GM23338 (cell line): Measurements from ENCODE around the gene PCDHGA9. TPM values are rescaled to one million over a fixed set of nuclear protein-coding genes. Genes with fewer than 3 reads are reported as not detected.

ENCODE experiments used
- ATAC-seq: fragments of 200-7000 bp; cut with Tn5 transposase; 3 replicates; pipeline ENCODE4 v1.9.1; 2020
- DNase-seq: peaks from one replicate; pipeline ENCODE4 v3.0.0-alpha.2; 2015; ENCODE audit warnings: low spot score
- H2AFZ ChIP-seq: fragments of 200-600 bp; sonication (generic); 2 replicates; pipeline ENCODE4 v1.8.0; 2016; ENCODE audit warnings: antibody characterized with exemption, mild to moderate bottlenecking, moderate library complexity
- H3F3A ChIP-seq: fragments of 200-600 bp; sonication (generic); replicated peaks from 2 replicates; pipeline ENCODE4 v1.8.0; 2017; ENCODE audit warnings: antibody characterized with exemption, mixed run types, low read depth
- H3K27ac ChIP-seq: fragments of 200-600 bp; sonication (generic); 2 replicates; pipeline ENCODE4 v1.6.1; 2016; ENCODE audit warnings: low read depth
- H3K27me3 ChIP-seq: fragments of 200-600 bp; sonication (generic); 2 replicates; pipeline ENCODE4 v1.8.0; 2016; ENCODE audit warnings: mild to moderate bottlenecking, mixed run types, moderate library complexity; ENCODE audit not compliant: insufficient read depth
- H3K36me3 ChIP-seq: fragments of 200-600 bp; sonication (generic); 2 replicates; pipeline ENCODE4 v1.8.0; 2016; ENCODE audit warnings: mild to moderate bottlenecking; ENCODE audit not compliant: insufficient read depth
- H3K4me1 ChIP-seq: fragments of 200-600 bp; sonication (generic); 2 replicates; pipeline ENCODE4 v1.8.0; 2016; ENCODE audit warnings: mild to moderate bottlenecking, moderate library complexity; ENCODE audit not compliant: insufficient read depth
- H3K4me2 ChIP-seq: fragments of 200-600 bp; sonication (generic); 2 replicates; pipeline ENCODE4 v1.7.1; 2017; ENCODE audit warnings: mixed run types
- H3K4me3 ChIP-seq: fragments of 200-600 bp; sonication (generic); 2 replicates; pipeline ENCODE4 v1.6.1; 2016; ENCODE audit warnings: mixed run types
- H3K79me2 ChIP-seq: fragments of 200-600 bp; sonication (generic); replicated peaks from 2 replicates; pipeline ENCODE4 v1.8.0; 2017; ENCODE audit warnings: mild to moderate bottlenecking; ENCODE audit not compliant: insufficient read depth
- H3K9me2 ChIP-seq: fragments of 200-600 bp; sonication (generic); 2 replicates; pipeline ENCODE4 v1.8.0; 2017; ENCODE audit not compliant: insufficient read depth
- H4K20me1 ChIP-seq: fragments of 200-600 bp; sonication (generic); replicated peaks from 2 replicates; pipeline ENCODE4 v1.8.0; 2017; ENCODE audit warnings: mild to moderate bottlenecking; ENCODE audit not compliant: insufficient read depth
- H3K27ac Mint-ChIP-seq: 2 replicates; pipeline ENCODE4 v1.8.0; 2020; ENCODE audit warnings: inconsistent platforms, mild to moderate bottlenecking, moderate library complexity, mixed read lengths
- H3K27me3 Mint-ChIP-seq: 3 replicates; pipeline ENCODE4 v1.8.0; 2022; ENCODE audit warnings: low read depth, mild to moderate bottlenecking, moderate library complexity, mixed read lengths, inconsistent platforms; ENCODE audit not compliant: insufficient read depth, poor library complexity
- H3K36me3 Mint-ChIP-seq: 3 replicates; pipeline ENCODE4 v1.8.0; 2021; ENCODE audit warnings: low read depth, mild to moderate bottlenecking, inconsistent platforms, moderate library complexity, mixed read lengths
- H3K4me1 Mint-ChIP-seq: 3 replicates; pipeline ENCODE4 v1.8.0; 2020; ENCODE audit warnings: mild to moderate bottlenecking, inconsistent platforms, mixed read lengths
- H3K4me3 Mint-ChIP-seq: 3 replicates; pipeline ENCODE4 v1.8.0; 2021; ENCODE audit warnings: moderate library complexity, mild to moderate bottlenecking, inconsistent platforms, mixed read lengths
- H3K9me3 Mint-ChIP-seq: 3 replicates; pipeline ENCODE4 v1.8.0; 2020; ENCODE audit warnings: moderate library complexity, mild to moderate bottlenecking, inconsistent platforms, mixed read lengths
- CREB1 ChIP-seq: fragments of 250-450 bp; sonication (Bioruptor Pico); IDR thresholded peaks from 2 replicates; pipeline ENCODE4 v1.5.0; 2020; ENCODE audit warnings: low read depth, mild to moderate bottlenecking, moderate library complexity
- CTCF ChIP-seq, 2 experiments: fragments of 200-600 bp in 1 of 2; sonication (generic) in 1 of 2; conservative IDR thresholded peaks; 2 replicates each; pipeline versions ENCODE4 v1.5.1 to v1.6.1; 2016 to 2017; ENCODE audit warnings: antibody characterized with exemption in 2 of 2, low read depth in 2 of 2, mild to moderate bottlenecking in 2 of 2, moderate library complexity in 1 of 2
- ETS1 ChIP-seq: IDR thresholded peaks from 2 replicates; pipeline ENCODE4 v1.6.1; 2016; ENCODE audit warnings: antibody characterized with exemption
- EZH2 ChIP-seq: fragments of 200-600 bp; sonication (generic); IDR thresholded peaks from one replicate; pipeline ENCODE4 v1.8.0; 2017; ENCODE audit warnings: antibody characterized with exemption, mild to moderate bottlenecking, low read depth; ENCODE audit not compliant: unreplicated experiment
- EZH2phosphoT487 ChIP-seq: fragments of 200-600 bp; sonication (generic); IDR thresholded peaks from one replicate; pipeline ENCODE4 v1.8.1; 2018; ENCODE audit warnings: antibody characterized with exemption; ENCODE audit not compliant: unreplicated experiment
- JUNB ChIP-seq: IDR thresholded peaks from one replicate; pipeline ENCODE4 v1.6.1; 2016; ENCODE audit warnings: antibody characterized with exemption; ENCODE audit not compliant: unreplicated experiment
- NANOG ChIP-seq: IDR thresholded peaks from 2 replicates; pipeline ENCODE4 v1.6.1; 2016; ENCODE audit warnings: antibody characterized with exemption, borderline replicate concordance
- POLR2AphosphoS5 ChIP-seq: IDR thresholded peaks from 2 replicates; pipeline ENCODE4 v1.6.1; 2016; ENCODE audit warnings: antibody characterized with exemption, low read depth
- REST ChIP-seq: IDR thresholded peaks from one replicate; pipeline ENCODE4 v1.6.1; 2018; ENCODE audit warnings: antibody characterized with exemption; ENCODE audit not compliant: unreplicated experiment
- STAT1 ChIP-seq: IDR thresholded peaks from one replicate; pipeline ENCODE4 v1.6.1; 2016; ENCODE audit warnings: antibody characterized with exemption; ENCODE audit not compliant: unreplicated experiment
- ZNF114 ChIP-seq: fragments of 250-450 bp; sonication (Bioruptor Pico); IDR thresholded peaks from 2 replicates; pipeline ENCODE4 v1.5.0; 2020; ENCODE audit warnings: mild to moderate bottlenecking, moderate library complexity
- ZNF331 ChIP-seq: fragments of 250-450 bp; sonication (Bioruptor Pico); IDR thresholded peaks from 2 replicates; pipeline ENCODE4 v1.5.0; 2020; ENCODE audit warnings: low read depth, mild to moderate bottlenecking, moderate library complexity
- ZNF462 ChIP-seq: fragments of 250-450 bp; sonication (Bioruptor Pico); IDR thresholded peaks from 2 replicates; pipeline ENCODE4 v1.5.0; 2020; ENCODE audit warnings: mild to moderate bottlenecking, moderate library complexity
- polyA plus RNA-seq: library from polyadenylated mRNA; unstranded; fragments of >200 nt; fragmentation: Nextera tagmentation; extraction: Ambion mirVana; gene quantifications from 2 replicates; pipeline ENCODE4 v1.2.1, GENCODE V29; 2016
- total RNA-seq: library from RNA; depleted of rRNA; stranded (reverse); fragments of >200 nt; shearing (Covaris generic); gene quantifications from 2 replicates; pipeline ENCODE4 v1.2.3, GENCODE V29; 2014

PCDHGA9 gene
- total and polyA plus RNA-seq, 2 experiments from 2014 or later: 0.50 to 5.5 TPM

- Histone ChIP-seq H3K9me2 (no peaks in the 10 kb centered on the region), H3K27me3 (peaks cover 2% of the 10 kb centered on the region; the same call in 1 of the 2 replicates), H3K36me3 (no peaks in the 10 kb centered on the region), H3K4me3 (no peak overlapping the region), H3F3A (no peaks in the 10 kb centered on the region), H3K4me1 (0 out of 2 replicates have a peak, but pooled peaks cover 3% of the 10 kb centered on the region), H4K20me1 (no peaks in the 10 kb centered on the region), H3K27ac (no peak overlapping the region), H2AFZ (no peak overlapping the region), H3K4me2 (no peak overlapping the region), H3K79me2 (no peaks in the 10 kb centered on the region)
- H3K4me1 Mint-ChIP-seq: no peaks in the 10 kb centered on the region
- H3K4me3 Mint-ChIP-seq: peak overlapping the region; percentile 85
- no peak overlapping the region for H3K27ac Mint-ChIP-seq
- H3K36me3 Mint-ChIP-seq: peaks cover 46% of the 10 kb centered on the region
- peaks cover 58% of the 10 kb centered on the region for H3K9me3 Mint-ChIP-seq
- no peak for TF ChIP-seq ZNF331
- no peak for TF ChIP-seq REST
- no peak for TF ChIP-seq ETS1
- TF ChIP-seq STAT1: no peak
- TF ChIP-seq ZNF462 (CRISPR knock-in tag): no peak
- TF ChIP-seq ZNF114 (CRISPR knock-in tag): no peak
- TF ChIP-seq NANOG: no peak
- no peak for TF ChIP-seq EZH2
- TF ChIP-seq CREB1 (CRISPR knock-in tag): no peak
- no peak for TF ChIP-seq POLR2AphosphoS5
- TF ChIP-seq EZH2phosphoT487: no peak
- no peak for TF ChIP-seq CTCF (conservative IDR thresholded peaks at IDR 0.05; ENCODE audit: low read depth in 2 of 2)
- TF ChIP-seq JUNB: no peak
- H3K27me3 Mint-ChIP-seq: peaks cover 10% of the 10 kb centered on the region
- DNase-seq (no peak), ATAC-seq (no peak)
Measured at GRCh38 chr5:141383345-141383744, 19.2 kb upstream of the PCDHGA9 start.
